Neutrophil (primary cell): Measurements from ENCODE around the gene C11orf54.

Source experiments
- H3K27ac ChIP-seq: fragments of 200-600 bp; sonication (generic); 2 replicates; pipeline ENCODE4 v1.5.1; 2016; ENCODE audit warnings: mild to moderate bottlenecking, moderate library complexity
- H3K27me3 ChIP-seq: fragments of 200-600 bp; sonication (generic); 2 replicates; pipeline ENCODE4 v1.6.0; 2016; ENCODE audit warnings: mild to moderate bottlenecking
- H3K36me3 ChIP-seq: fragments of 200-600 bp; sonication (generic); 2 replicates; pipeline ENCODE4 v1.5.1; 2017
- H3K4me1 ChIP-seq, 2 experiments: fragments of 200-600 bp in 1 of 2; sonication (generic) in 1 of 2; 1 replicate in 1 of 2; 2 replicates in 1 of 2; pipeline versions ENCODE4 v1.5.1 to v1.6.1; 2013 to 2016; ENCODE audit warnings: low read depth in 1 of 2, low read length in 1 of 2, mild to moderate bottlenecking in 1 of 2, moderate library complexity in 1 of 2; ENCODE audit not compliant: control insufficient read depth in 1 of 2, insufficient read depth in 1 of 2
- H3K4me3 ChIP-seq, 2 experiments: fragments of 200-600 bp in 1 of 2; sonication (generic) in 1 of 2; 1 replicate in 1 of 2; 2 replicates in 1 of 2; pipeline ENCODE4 v1.5.1; 2013 to 2016; ENCODE audit warnings: low read depth in 1 of 2, low read length in 1 of 2, mild to moderate bottlenecking in 1 of 2, moderate library complexity in 1 of 2
- H3K9me3 ChIP-seq: fragments of 200-600 bp; sonication (generic); 2 replicates; pipeline ENCODE4 v1.5.1; 2016
- TF ChIP-seq, protein P1 (sequence below): fragments of 200-600 bp; sonication (generic); IDR thresholded peaks from 2 replicates; pipeline ENCODE4 v1.5.1; 2016; ENCODE audit warnings: antibody characterized with exemption

C11orf54 gene

DNA sequence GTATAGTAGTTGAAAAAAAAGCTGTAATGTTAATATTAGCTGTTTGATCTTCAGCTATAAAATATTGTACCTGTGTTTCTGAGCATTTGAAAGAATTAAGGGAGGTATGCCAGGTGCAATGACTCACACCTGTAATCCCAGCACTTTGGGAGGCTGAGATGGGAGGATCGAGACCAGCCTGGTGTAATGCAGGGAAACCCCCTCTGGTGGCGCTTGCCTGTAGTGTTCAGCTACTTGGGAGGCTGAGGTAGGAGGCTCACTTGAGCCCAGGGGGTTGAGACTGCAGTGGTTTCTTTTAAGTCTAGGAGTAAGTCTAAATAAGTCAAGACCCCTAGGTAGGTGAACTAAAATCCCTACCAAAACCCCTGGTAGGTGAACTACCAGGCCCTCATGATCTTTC lies 37.2 kb upstream of the C11orf54 start:
- TF ChIP-seq, protein P1, sequence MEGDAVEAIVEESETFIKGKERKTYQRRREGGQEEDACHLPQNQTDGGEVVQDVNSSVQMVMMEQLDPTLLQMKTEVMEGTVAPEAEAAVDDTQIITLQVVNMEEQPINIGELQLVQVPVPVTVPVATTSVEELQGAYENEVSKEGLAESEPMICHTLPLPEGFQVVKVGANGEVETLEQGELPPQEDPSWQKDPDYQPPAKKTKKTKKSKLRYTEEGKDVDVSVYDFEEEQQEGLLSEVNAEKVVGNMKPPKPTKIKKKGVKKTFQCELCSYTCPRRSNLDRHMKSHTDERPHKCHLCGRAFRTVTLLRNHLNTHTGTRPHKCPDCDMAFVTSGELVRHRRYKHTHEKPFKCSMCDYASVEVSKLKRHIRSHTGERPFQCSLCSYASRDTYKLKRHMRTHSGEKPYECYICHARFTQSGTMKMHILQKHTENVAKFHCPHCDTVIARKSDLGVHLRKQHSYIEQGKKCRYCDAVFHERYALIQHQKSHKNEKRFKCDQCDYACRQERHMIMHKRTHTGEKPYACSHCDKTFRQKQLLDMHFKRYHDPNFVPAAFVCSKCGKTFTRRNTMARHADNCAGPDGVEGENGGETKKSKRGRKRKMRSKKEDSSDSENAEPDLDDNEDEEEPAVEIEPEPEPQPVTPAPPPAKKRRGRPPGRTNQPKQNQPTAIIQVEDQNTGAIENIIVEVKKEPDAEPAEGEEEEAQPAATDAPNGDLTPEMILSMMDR: no peak
- Histone ChIP-seq H3K4me3 (no peak overlapping the region), H3K36me3 (peaks cover 44% of the 10 kb centered on the region), H3K27ac (no peak overlapping the region), H3K4me1 (no peaks in the 10 kb centered on the region), H3K9me3 (no peaks in the 10 kb centered on the region), H3K27me3 (no peaks in the 10 kb centered on the region)

DNA sequence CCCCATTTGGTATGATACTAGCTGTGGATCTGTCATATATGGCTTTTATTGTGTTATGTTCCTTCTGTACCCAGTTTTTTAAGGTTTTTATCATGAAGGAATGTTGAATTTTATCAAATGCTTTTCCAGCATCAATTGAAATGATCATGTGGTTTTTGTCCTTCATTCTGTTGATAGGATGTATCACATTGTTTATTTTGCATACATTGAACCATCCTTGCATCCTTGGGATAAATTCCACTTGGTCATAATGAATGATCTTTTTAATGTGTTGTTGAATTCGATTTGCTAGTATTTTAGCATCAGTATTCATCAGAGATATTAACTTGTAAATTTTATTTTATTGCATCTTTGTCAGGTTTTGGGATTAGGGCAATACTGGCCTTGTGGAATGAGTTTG lies 31.2 kb upstream of the C11orf54 start:
- Histone ChIP-seq H3K4me1 (no peaks in the 10 kb centered on the region), H3K27ac (no peak overlapping the region), H3K27me3 (no peaks in the 10 kb centered on the region), H3K36me3 (peaks cover 13% of the 10 kb centered on the region), H3K4me3 (no peak overlapping the region), H3K9me3 (no peaks in the 10 kb centered on the region)
- TF ChIP-seq, protein P1: no peak

DNA sequence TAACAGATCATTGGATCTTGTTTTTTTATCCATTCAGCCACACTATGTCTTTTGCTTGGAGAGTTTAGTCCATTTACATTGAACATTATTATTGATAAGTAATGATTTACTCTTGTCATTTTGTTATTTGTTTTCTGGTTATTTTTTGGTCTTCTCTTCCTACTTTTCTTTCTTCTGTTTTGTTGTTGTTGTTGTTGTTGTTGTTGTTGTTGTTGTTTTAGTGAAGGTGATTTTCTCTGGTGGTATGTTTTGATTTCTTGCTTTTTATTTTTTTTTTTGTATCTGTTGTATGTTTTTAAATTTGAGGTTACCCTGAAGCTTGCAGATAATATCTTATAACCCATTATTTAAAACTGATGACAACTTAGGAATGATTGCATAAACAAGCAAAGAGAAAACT lies 28.8 kb upstream of the C11orf54 start:
- Histone ChIP-seq H3K4me3 (no peak overlapping the region), H3K27me3 (no peaks in the 10 kb centered on the region), H3K27ac (no peak overlapping the region), H3K36me3 (no peaks in the 10 kb centered on the region), H3K4me1 (peaks cover 6 to 7% of the 10 kb centered on the region in 2 experiments), H3K9me3 (no peaks in the 10 kb centered on the region)
- TF ChIP-seq, protein P1: no peak

DNA sequence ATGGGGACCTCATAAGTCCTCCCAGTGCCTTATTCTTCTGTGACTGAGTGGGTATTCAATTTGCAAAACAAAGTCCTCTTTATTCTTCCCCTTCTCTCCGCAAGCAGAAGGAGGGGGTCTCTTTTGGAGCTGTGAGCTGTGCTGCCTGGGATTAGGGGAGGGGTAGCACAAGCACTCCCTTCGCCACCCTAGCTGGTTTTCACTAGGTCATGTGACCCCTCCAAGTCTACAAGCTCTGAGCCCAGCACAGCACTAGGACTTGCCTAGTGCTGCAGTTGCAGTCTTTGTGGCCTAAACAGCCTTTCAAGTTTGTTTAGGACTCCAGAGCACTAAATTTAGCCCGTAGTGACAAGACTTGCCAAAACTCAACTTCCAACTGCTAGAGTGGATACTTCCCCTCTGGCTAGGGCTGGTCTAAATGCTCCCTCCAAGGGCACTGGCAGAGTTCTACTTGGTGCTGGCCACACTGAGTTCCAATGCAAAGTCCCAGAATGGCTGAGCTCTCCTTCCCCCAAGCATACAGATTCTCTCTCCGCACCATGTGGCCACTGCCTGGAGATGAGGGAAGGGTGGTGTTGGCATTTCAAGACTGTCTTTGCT lies 25.6 kb upstream of the C11orf54 start:
- Histone ChIP-seq H3K9me3 (no peaks in the 10 kb centered on the region), H3K4me3 (no peak overlapping the region), H3K36me3 (no peaks in the 10 kb centered on the region), H3K27me3 (no peaks in the 10 kb centered on the region), H3K27ac (peak overlapping the region; percentile 91), H3K4me1 (peaks cover 31 to 37% of the 10 kb centered on the region in 2 experiments)
- TF ChIP-seq, protein P1: no peak

DNA sequence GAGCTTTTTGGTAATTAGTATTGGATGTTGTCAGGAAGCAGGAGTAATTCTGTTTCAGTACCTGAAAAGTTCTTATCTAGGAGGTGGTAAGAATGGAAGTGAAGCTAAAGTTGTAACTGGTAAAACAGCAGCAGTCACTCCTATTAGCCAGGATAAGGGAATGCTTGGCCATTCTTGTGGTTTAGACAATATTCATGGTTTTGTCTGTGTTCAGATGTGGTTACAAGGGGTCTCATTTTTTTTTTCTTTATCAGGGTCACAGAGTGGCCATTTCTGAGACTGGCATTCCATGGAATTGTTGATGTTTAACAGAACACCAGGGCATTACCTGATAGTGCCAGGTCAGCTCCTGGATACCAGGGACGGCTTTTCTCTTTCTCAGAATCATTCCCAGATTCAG lies 24.0 kb upstream of the C11orf54 start:
- no peaks in the 10 kb centered on the region for H3K9me3 ChIP-seq
- H3K4me1 ChIP-seq: peaks cover 31 to 37% of the 10 kb centered on the region in 2 experiments
- TF ChIP-seq, protein P1: no peak
- peak overlapping the region; percentile 91 for H3K27ac ChIP-seq
- peaks cover 10% of the 10 kb centered on the region for H3K36me3 ChIP-seq
- H3K4me3 ChIP-seq: peak overlapping the region in 1 of 2 experiments; percentile 53
- no peaks in the 10 kb centered on the region for H3K27me3 ChIP-seq
